UCSD-AML1 (cell line): ENCODE data around the gene HTT.

ENCODE experiments used
- DNase-seq: peaks from one replicate; lab custom pipeline; 2025; ENCODE audit not compliant: unreplicated experiment; lab: John Stamatoyannopoulos, UW

The HTT gene

DNA sequence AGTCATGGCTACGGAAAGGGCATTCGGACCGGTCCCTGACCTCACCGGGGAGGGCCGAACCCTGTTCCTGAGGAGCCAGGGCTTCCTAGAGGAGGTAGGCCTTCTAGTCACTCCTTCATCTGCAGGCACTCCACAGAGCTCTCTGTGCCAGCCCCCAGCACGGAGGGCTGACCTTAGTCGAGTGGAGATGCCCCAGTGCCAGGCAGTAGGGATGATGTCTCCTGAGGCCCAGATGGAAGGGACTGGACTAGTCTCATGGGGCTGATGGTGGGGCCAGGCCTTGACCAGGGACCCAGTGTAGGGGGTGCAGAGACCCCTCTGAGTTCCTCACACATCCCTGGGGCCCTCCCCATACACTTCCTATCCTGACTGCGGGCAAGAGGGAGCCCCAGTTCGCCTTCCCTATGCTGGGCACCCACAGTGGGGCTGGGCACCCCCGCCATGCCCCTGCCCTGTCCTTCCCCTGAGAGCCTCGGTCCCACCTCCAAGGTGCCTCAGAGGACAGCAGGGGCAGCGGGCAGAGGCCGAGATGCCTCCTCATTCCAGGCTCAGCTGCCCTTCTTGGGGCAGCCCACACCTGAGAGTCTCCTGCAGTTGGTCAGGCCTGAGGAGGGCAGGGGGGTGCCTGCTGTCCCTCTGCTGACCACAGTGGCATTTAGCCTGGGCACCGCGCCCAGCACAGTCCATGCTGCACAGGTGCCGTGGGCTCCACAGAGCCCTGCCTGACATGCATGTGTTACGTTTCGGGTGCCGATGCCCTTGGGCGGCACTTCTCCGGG lies 173.1 kb downstream of the HTT start:
- DNase-seq, result no peak

DNA sequence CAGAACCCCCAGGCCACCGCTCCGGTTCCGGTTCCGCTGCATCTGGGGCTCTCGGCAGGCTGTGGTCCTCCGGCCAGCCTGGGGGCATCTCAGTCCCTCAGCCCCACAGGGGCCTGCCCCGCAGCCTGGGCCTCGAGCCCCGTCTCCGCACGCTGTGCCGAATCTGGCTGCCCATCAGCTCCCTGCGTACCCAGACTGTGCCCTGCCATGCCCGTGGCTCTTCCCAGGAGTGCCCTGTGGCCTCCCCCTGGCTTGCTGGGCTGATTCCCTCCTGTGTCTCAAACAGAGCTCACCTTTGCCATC lies 173.6 kb downstream of the HTT start:
- DNase-seq, result no peak

DNA sequence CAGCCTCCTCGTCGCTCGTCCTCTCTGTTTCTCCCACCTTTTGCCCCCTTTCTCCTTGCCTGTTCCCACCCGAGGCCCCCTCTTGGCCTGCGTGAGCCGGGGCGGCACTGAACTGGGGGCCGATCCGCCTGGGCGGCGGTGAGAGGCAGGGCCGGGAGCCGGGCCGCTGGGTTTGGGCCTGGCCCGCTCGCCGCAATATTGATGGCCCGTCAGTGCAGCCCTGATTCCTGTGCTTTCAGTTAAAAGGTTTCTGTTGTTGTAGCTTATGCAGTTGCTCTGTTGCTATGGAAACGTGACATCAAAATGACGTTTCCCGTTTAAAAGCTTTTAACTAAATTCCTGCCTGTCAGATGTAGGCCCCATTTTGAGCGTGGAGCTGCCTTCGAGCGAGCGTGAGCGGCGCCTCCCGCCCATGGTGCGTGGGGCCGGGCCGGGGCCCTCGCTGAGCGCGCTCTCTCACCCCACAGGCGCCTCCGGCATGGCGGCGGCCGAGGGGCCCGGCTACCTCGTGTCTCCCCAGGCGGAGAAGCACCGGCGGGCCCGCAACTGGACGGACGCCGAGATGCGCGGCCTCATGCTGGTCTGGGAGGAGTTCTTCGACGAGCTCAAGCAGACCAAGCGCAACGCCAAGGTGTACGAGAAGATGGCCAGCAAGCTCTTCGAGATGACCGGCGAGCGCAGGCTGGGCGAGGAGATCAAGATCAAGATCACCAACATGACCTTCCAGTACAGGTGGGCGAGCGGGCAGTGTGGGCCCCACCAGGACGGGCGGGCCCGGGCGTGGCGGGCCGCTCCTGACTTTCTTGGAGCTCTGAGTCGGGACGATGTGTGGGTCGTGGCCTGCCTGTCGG lies 174.6 kb downstream of the HTT start, which contains the start of gene MSANTD1:
TSS of gene MSANTD1 (plus strand) at position 349 of the 851 bp plus-strand sequence. CDS start at position 413, 64 bp downstream.
- DNase-seq, result no peak

DNA sequence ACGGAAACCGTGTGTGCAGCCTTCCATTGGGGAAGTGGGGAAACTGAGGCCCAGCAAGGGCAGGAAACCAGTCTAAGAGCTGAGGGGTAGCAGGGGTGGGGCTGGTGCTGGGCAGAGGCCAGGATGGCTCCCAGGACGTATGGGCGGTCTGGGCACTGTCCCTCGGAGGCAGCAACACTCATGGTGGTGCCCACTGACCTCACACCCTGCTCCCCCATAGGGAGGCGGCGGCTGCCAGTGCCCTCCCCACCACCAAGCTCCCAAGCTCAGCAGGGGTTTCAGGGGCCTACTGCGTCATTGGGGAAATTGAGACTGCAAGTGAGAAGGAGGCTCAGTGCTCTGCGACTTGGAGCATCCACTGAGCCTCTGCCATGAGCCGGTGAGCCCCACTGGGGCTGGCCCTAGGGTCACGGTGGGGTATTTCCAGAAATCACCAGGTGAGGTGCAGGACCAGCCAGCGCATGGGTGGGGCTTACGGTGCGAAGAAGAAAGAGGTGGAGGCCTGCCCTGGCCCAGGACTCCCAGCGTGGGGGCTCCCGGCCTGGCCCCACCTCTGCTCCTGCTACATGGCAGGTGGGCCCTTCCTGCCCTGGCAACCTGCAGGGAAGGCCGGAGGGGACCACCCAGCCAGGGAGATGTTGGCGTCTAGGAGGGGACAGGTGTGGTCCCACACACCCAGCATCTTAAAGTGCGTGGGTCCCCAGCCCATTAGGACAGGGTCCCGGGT lies 175.4 kb downstream of the HTT start:
- no peak for DNase-seq

DNA sequence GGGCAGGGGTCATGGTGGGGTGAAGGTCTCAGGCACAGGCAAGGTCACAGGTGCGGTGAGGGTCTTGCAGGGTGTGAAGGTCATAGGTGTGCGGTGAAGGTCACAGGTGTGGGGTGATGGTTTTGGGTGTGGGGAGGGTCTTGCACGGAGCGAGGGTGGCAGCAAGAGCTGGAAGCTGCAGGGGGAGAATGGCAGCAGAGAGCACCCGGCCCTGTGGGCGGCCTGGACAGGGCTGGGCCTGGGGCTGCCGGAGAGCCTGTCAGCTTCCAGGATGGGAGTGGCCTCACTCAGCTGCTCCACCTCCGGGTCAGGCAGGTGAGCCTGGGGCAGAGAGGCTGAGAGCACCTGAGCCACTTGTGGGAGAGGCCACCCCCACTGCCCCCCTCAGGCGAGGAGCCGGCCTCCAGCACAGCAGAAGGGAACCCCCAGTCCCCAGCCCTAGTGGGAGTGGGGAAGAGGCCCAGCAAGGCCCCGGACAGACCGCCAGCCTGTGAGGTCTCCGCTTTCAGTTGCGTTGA lies 176.0 kb downstream of the HTT start:
- no peak for DNase-seq

DNA sequence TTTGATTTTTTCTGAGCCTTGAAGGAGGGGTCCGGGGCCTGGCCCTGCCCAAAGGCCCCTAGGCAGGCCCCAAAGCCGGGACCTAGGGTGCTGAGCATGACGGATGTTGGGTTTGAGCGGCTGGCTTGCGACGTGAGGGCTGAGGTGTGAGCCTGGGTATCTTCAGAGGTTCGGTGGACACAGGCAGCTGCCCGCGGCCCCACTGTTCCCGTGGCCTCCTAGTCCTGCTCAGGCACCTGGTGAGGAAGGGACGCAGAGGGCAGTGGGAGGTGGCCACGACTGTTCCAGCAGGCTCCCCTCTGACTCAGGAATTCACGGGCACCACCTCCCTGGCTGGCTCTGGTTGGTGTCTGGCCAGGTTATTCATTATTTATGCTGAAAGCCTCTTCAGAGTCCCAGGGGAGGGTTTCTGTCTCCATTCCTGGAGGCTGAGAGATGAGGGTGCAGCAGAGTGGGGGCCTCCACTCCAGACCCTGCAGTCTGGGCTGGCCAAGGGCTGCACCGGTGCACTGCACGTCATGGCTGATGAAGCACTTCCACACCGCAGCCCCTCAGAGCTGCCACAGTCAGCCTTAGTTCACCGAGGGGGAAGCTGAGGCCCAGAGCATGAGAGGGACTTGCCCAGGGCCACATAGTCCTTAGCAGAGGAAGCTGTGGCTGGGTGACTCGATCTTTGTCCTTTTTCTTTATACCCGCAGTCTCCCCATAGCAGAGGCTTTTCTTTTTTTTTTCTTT lies 176.6 kb downstream of the HTT start:
- no peak for DNase-seq

DNA sequence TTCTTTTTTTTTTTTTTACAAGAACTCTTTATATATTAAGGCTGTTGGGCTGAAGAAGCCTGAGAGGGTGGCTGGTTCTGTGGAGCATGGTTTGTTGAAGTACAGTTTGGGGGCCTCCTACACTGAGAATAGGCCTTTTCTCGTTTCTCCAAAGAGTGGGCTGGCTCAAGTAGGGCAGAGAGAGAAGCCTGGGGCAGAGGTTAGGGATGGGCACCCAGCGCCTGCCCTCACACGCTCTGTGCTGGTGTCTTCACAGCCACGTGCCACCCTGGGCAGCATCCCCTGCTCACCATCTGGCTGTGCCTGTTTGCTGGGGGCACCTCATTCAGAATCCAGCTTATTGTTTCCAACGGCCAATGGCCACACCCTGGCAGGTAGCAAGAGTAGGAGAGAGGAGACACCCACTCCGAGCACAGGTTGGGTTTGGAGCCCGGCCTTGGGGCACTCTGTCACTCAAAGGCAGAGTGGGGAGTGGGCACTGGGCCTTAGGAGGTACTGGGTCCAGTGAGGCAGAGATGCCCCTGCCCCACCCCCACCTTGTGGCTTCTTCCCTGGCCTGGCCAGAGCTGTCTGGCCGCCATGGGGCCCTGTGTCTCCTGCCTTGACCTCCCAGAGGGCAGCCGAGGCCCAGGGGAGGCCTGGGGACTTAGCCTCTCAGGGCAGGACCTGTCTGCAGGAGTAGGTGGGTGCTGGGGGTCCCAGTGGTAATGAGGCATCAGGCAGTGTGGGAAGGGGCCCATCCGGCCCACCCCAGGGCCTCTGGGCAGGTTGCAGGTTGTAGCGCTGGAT lies 177.4 kb downstream of the HTT start:
- DNase-seq, result no peak

DNA sequence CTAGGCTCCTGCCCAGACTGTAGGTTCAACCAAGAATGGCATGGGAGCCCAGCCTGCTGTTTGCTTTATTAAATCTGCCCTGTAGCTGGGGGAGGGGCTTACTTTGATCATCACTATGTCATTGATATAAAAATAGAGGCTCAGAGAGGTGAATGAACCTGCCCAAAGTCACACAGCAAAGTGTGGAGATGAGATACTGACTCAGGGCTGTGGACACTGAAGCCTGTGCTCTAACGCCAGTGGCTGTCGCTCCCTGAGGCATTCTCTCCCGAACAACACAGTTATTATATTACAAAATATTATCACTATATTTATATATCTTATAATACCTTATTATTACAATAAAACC lies 178.0 kb downstream of the HTT start:
- DNase-seq, result no peak

DNA sequence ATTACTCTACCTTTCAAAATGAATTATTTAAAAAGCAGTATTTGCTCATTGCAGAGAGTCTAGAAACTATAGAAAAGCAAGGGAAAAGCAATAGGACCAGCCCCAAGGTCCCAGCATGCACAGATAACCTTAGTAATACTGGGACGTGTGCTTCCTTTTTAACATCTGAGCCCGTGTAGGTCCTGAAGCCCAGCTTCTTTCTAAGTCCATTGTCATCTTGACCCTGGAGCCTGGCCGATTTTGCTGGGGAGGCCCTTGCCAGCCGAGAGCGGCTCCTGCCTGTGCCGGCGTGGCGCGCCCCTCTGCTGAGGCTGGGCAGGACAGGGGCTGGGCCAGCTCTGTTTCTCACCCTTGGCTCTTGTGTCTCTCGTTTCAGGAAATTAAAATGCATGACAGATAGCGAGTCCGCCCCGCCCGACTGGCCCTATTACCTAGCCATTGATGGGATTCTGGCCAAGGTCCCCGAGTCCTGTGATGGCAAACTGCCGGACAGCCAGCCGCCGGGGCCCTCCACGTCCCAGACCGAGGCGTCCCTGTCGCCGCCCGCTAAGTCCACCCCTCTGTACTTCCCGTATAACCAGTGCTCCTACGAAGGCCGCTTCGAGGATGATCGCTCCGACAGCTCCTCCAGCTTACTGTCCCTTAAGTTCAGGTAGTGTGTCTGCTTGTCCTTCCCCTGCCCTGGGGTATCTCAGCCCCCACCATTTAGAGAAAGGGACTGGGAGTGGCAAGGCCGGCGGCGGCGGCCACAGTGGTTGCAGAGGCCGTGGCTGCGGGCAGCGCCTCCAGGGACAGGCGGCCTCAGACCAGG lies 178.6 kb downstream of the HTT start:
- no peak for DNase-seq

DNA sequence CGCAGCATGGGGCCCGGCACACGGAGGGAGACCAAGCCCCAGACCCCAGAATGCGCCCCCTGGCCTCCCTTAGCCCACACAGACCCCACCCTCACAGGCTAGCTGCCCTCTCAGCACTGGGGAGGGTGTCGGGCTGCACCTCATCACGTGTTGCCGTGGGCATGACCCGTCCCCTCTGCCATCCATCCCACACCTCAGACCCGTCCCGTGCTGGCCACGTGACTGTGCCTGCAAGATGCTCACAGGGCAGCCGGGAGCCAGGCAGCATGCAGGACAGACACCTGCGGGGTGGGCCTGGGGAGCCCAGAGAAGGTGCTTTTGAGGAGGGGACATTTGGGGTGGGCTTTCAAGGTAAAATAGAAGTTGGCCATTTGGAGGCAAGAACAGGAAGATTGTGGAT lies 179.3 kb downstream of the HTT start:
- DNase-seq, result no peak

DNA sequence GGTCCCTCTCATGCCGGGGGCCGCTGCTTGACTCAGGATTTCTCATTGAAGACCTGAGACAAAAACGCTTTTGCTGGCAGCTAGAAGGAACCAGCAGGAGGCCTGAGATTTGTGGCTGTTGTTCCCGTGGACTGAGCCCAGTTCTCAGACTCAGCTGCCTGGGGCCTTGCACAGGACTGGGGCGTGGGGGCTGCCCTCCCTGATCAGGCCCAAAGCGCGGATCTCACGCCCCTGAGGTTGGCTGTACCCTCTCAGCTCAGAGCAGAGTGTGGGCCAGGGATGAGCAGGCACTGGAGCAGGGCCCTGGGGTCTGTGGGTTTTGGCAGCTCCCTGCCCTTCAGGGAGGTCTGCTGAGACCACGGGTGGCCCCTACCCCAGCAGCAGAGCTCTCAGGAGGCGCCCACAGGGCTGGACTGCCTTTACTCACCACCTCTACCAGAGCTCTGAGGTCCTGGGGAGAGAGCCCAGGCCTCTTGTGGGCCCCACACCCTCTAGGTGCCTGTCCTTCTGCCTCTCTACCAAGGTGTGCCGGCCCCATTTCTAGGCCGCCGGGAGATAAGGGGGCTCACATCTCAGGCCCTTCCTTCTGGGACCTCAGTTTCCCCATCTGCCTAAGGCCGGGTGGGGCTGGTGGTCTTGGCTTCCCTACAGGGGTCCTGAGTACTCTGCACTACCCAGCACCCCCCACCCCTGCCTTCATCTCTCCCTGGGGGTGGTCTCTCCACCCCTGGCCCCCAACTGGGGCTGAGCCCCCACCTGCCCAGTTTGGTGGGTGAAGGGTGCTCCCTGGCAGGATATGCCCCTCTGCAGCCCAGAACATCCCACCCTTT lies 180.0 kb downstream of the HTT start:
- DNase-seq, result no peak

DNA sequence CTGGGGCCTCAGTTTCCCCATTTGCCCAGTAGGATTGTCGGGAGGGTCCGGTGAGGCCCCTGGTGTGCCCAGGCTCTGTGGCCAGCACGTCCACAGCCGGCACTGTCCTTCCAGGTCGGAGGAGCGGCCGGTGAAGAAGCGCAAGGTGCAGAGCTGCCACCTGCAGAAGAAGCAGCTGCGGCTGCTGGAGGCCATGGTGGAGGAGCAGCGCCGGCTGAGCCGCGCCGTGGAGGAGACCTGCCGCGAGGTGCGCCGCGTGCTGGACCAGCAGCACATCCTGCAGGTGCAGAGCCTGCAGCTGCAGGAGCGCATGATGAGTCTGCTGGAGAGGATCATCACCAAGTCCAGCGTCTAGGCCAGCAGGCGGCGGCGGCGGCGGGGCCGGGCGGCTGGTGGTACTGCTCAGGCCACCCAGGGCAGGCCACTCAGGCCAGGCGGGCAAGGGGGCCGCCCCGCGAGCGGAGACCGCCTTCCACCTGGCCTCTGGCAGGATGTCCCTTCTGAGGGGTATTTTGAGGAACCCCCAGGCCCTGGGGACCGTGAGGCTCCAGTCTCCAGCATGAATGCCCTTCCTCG lies 181.2 kb downstream of the HTT start:
- no peak for DNase-seq

DNA sequence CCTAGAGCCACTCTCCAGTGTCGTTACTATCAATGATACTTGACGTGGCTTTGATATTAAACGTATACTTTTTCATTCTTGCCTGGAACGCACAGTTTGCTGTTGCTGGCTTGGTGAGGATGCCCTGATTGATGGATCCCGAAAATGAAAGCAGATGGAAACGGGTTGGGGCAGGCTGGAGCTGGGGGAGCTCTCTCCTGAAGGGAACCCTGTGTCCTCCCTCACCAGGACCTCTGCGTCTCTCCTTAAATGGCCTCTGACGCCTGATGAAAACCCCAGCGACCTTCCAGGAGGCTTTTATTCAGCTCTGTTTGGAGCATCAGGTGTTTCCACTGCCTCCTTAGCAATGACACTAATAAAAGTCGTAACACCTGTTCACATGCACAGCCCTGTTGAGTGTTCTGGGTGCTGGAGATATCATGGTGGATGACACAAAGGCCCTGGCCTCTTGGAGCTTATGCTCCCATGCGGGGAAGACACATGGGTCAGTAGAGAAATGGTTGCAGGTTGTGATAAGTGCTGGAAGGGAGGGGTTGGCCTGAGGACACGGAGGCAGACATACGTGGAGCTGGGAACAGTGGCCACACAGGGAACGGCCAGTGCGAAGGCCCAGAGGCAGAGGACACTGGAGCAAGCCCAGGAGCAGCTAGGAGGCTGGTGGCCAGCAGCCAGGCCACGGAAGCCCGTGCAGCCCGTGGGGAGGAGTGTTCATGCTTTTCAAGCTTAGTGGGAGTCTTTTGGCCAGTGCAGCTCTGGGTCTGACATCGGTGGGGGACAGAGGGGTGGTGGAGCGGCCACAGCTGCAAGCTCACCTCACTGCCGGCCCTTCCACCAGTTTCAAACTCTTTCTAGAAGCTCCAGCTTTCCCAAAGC lies 182.0 kb downstream of the HTT start:
- DNase-seq, result no peak

DNA sequence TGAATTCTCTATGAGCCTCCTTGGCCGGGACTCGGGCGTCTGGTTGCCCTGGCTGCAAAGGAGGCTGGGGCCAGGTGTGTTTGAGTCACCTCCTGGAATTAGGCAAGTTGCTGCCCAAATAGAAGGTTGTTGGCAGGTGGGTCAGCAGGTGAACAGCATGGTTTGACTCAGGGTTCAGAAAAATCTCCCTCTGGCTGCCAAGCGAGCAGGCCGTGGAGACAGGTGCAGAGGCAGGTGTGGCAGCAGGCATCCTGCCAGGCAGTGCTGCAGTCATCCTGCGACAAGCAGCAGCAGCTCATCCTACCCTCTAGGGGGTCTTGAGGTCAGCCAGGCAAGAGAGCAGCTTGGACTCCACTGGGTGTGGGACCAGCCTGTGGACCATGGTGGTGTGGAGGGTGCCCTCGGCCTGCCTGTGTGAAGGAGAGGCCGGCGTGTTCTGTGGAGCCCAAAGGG lies 182.6 kb downstream of the HTT start:
- DNase-seq, result no peak

DNA sequence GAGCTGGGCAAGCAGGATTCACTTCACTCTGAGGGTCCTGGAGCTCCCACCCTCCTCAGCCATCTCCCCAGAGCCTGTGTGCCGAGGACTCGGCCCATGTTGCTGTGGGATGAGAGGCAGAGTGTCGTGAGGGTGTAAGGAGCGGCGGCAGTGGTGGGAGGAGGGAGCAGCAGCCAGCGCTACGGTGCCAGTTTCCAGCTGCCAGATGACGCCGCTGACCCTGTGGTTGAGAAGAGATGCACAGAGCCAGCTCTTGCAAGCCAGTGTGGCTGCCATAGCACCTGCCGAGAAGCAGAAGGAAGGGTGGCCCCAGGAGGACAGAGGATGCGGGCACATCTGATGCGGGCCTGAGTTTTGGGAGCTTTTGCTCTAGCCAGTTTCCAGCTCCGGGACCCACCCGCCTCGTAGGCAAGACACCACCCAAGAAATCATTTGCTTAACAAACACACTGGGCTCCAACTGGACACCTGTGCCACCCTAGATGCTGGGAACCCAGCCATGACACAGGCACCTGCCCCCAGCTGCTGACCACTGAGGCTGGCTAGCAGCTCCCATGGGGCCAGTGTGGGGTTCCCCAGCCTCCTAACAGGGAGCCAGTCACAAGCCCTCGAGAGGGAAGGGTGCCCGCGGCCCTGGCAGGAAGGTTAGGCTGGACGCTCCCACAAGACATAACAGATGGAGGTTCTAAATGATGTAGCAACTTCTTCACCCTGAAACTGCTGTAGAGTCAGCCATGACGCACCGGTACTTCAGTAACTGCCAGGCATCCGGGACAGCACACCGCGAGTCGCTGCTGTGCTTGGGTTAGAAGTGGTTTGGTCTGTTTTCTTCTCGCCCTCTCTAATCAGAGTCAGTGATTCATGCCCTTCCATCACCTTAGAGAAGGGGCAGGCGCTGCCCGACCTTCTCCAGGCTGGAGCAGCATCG lies 183.3 kb downstream of the HTT start:
- no peak for DNase-seq
